Epidermal melanocyte (primary cell): ENCODE results near the gene ENDOD1.
"Not testable (repeated sequence)": the region's sequence is repeated elsewhere in the genome, so short reads cannot be mapped to it uniquely, and the experiment has no call there.

Experiments used
- DNase-seq: peaks from one replicate; pipeline ENCODE4 v3.0.0; 2011; ENCODE audit warnings: low spot score; ENCODE audit not compliant: insufficient read length

Gene ENDOD1

DNA sequence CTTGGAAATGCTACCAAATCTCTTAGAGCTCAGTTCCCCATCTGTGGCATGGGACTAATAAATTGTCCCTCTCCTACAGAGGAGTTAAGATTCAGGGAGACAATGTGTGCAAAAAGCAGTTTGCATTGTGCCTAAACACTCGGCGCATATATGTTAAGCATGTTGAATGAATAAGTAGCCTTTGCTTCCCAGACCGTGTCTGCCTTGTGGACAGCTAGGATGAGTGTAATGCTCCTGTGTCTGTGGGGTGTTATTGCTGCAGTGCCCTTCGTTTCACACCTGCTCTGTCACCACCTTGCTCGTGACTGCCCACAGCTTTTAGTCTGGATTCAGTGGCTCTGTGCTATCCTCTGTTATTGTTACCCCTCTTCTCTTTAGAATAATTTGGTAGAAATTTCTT is 14.1 kb downstream of the ENDOD1 start:
- DNase-seq: no peak

DNA sequence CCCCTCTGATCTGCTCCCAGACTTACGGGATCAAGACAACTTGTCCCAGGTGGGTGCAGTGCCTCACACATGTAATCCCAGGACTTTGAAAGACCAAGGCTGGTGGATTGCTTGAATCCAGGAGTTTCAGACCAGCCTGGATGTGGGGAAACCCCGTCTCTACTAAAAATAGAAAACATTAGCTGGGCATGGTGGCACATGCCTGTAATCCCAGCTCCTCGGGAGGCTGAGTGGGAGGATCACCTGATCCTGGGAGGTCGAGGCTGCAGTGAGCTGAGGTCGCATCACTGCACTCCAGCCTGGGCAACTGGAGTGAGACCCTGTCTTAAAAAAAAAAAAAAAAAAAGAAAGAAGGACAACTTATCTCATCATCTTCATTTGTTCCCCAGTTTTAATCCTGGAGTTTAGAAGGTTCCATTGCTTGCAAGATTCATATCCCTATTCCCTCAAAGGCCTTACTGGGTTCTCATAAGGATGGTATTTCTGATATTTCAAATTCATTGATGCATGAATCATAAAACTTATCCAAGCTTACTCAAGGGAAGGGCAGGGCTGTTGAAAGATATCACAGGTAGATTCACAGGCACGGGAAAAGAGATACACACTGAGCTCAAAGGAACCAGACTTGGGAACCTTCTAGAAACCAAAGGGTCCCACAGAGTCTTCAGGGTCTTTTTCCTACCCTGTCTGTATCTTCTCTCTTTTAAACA is 14.6 kb downstream of the ENDOD1 start:
- DNase-seq: no peak

DNA sequence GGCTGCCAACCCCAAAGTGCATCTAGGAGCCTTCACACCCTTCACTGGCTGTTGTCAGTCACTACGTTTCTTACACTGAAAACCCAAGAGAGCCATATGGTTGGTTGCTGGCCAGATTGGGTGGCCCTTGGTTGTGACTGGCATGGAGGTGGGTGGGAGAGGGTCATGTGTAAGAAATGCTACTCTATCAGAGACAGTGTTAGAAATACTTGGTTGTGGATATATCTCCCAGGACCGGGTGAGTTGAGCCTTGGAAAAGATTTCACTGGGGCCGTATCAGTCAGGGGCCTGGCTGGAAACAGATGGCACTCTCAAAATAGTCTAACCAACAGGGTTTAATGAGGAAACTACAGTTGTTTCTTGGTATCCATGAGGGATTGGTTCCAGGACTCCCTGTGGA is 15.2 kb downstream of the ENDOD1 start:
- DNase-seq: no peak

GRCh38 chr11:95108159-95108611 is 18.5 kb downstream of the ENDOD1 start:
- DNase-seq: no peak

- no peak for DNase-seq
Measured at GRCh38 chr11:95108671-95109551, 19.3 kb downstream of the ENDOD1 start.

DNA sequence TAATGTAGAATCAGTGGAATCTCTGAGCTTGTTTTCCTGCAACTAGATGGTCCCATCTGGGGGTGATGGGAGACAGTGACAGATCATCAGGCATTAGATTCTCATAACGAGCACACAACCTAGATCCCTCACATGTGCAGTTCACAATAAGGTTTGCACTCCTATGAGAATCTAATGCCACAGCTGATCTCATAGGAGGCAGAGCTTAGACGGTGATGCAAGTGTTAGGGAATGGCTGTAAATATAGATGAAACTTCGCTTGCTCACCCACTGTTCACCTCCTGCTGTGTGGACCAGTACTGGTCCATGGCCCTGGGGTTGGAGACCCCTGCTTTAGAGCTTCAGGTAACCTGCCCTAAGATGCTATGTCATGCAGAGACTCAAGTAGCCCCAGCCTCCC is 21.8 kb downstream of the ENDOD1 start:
- DNase-seq: not testable (repeated sequence)

GRCh38 chr11:95111923-95112540 is 22.4 kb downstream of the ENDOD1 start:
- DNase-seq: no peak

- no peak for DNase-seq
Measured at GRCh38 chr11:95115597-95115996, 26.0 kb downstream of the ENDOD1 start.

- no peak for DNase-seq
Measured at GRCh38 chr11:95119361-95120060, 29.9 kb downstream of the ENDOD1 start.

GRCh38 chr11:95121698-95122097 is 32.1 kb downstream of the ENDOD1 start:
- no peak for DNase-seq

DNA sequence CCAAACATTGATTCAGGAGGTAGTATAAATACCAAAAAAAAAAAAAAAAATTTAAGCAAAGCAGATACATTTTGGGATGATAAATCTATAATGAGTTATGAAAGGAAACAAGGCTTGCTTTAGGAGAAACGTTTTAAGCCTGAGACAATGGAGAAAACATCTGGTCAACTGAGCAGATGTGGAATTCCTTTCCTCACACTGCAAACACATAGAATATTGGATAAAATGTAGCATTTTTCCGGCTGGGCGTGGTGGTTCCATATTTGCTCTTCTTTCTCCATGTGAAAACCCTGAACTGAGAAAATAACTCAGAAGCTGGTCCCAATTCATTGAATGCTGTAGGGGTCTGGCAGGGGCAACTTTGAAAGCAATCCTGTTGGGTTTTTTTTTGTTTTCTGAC is 33.9 kb downstream of the ENDOD1 start:
- DNase-seq: no peak

DNA sequence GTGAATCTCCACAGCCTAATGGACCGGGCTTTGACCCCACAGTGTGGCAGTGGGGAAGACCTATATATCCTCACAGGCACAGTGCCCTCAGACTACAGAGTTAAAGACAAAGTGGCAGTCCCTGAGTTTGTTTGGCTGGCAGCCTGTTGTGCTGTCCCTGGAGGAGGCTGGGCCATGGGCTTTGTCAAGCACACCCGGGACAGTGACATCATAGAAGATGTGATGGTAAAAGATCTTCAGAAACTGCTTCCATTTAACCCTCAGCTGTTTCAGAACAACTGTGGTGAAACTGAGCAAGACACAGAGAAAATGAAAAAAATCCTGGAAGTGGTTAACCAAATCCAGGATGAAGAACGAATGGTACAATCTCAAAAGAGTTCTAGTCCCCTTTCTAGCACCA is 39.0 kb downstream of the ENDOD1 start:
- no peak for DNase-seq

DNA sequence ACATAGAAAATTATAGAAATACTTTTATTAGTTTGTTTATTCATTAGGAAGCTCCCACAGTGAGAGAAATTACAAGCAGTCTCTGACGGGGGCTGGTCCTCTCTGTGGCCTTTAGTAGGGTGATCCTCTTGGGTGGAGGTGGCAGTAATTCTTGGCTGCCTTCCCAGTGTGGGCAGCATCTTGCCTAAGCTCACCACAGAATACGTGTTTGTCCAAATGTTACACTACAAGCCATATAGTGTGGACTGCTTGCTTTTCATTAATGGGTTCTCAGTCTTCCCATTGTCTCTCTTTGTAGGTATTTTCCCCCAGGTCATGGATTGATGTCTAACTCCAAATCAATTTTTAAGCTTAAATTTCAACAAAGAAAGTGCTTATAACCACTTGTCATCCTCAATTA is 43.3 kb downstream of the ENDOD1 start:
- DNase-seq: no peak

- DNase-seq: no peak
Measured at GRCh38 chr11:95134491-95134890, 44.8 kb downstream of the ENDOD1 start.

DNA sequence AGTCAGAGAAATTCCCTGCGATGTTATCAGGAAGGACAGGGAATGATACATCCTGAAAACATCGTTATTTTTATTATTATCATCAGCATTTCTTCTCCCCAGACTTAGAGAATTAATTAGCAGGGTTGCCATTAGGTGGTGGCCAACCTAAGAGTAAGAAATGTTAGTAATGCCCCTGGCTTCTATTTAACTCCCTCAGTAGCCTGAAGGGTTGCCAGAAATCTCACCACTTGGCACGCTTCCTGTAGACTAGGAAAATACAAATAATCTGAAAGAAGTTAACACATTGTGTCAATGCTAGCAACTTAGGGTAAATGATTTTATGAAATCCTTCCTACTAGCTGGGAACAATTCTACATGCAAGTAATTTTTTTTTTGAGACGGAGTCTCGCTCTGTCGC is 45.5 kb downstream of the ENDOD1 start:
- DNase-seq: no peak

- no peak for DNase-seq
Measured at GRCh38 chr11:95135880-95136279, 46.2 kb downstream of the ENDOD1 start.

DNA sequence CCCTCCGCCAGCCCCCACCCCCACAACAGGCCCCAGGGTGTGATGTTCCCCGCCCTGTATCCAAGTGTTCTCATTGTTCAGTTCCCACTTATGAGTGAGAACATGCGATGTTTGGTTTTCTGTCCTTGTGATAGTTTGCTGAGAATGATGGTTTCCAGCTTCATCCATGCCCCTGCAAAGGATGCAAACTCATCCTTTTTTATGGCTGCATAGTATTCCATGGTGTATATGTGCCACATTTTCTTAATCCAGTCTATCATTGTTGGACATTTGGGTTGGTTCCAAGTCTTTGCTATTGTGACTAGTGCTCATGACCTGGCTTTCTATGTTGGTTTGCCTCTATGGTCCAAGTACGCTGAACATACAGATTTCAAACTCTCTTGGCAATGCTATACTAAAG is 47.1 kb downstream of the ENDOD1 start:
- DNase-seq: not testable (repeated sequence)

DNA sequence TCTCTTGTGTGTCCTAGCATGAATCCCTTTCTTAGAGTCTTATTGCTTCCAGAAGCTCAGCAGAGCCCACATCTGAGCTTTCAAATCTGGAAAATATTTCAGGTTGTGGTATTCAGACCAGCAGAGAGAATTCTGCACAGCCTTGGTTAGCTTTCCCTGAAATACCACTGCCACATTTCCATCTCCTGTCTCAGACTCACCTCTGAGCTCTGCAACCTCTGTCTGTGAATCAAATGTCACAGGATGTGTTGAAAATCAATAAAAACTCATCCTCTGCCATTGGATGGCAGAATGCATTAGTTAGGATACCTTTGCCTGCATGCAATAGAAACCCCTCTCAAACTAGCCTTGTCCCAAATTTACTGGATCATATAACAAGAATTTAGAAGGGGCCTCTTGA is 47.7 kb downstream of the ENDOD1 start:
- DNase-seq: no peak

GRCh38 chr11:95138448-95138847 is 48.8 kb downstream of the ENDOD1 start:
- DNase-seq: no peak

- DNase-seq: no peak
Measured at GRCh38 chr11:95140397-95141033, 50.9 kb downstream of the ENDOD1 start.

GRCh38 chr11:95142431-95142830 is 52.8 kb downstream of the ENDOD1 start:
- DNase-seq: no peak
